Measurements from ENCODE around the gene DYNC2I2.
"Not testable (repeated sequence)": the region's sequence is repeated elsewhere in the genome, so short reads cannot be mapped to it uniquely, and the experiment has no call there.

DYNC2I2 gene

DNA sequence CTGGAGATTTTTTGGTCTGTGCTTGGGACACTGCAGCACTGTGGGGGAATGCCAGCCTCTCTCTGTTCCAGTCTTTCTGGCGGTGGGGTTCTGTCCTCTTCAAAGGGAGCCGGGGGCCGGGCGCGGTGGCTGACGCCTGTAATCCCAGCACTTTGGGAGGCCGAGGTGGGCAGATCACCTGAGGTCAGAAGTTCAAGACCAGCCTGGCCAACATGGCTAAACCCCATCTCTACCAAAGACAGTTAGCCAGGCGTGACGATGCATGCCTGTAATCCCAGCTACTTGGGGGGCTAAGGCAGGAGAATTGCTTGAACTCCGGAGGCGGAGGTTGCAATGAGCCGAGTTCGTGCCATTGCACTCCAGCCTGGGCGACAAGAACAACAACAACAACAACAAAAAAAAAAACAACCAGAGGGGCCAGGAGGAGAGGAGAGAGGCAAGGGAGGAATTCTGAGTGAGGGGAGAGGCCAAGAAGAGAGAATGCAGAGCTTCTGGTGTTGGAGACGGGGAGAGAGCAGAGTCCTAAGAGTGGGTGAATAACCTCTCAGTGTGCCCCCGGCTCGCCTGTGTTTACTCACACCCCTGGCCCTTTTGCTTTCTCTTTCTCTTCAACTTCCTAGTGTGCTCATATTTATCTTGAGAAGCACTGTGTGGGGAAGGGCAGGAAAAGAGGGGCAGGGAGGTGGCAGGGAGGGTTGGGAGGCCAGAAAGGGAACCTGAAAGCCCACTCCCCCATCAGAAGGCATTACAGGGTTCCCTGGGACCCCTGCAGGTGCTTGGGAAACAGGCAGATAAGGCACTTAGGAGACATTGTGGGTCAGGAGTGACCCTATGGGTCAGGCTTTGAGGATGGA, 29.2 kb upstream of the DYNC2I2 start:
- DNase-seq: peak; percentile 63

DNA sequence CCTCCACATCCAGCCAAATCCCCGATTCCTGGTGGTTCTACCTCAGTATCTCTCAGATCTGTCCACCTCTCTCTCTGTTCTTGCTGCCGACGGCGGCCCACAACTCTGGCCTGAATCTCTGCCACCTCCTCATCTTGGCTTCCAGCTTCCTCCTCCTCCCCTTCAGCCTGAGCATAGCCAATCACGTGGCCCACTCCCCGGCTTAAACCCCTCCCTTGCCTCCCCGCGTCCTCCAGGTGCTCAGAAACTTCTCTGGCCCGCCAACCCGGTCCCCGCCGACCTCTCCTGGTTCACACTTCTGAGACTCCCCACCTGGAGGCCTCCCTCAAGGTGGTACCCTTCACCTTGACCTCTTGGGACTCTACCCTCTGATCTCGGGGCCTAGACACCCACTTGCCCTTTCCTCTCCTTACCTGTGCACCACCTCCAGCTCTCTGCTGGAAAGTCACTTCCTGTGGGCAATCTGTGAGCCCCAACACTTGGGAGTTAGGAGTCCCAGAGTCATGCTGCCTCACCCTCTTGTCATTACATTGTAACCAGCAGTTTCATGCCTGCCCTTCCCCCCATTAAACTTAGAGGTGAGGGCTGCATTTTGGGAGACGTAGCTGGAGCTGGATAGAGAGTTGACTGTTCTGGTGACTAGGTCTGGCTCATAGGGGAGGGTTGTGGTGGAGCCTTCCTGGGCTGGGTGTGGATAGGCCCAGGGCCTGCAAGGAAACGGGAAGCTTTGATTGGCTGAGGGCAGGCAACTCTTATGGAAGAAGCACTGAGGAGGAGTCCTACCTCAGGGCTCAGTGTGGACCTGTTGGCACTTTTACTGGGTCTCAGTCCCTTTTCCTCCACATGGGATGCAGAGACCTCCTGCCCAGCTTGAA, 27.9 kb upstream of the DYNC2I2 start:
- DNase-seq: peak; percentile 81

- DNase-seq: no peak
These were observed 27.3 kb upstream of the DYNC2I2 start for GRCh38 chr9:128684065-128684324.

- peak; percentile 33 for DNase-seq
These were observed 26.9 kb upstream of the DYNC2I2 start for GRCh38 chr9:128683340-128684064.

- no peak for DNase-seq
These were observed 21.1 kb upstream of the DYNC2I2 start for GRCh38 chr9:128677794-128678193.

GRCh38 chr9:128675382-128675781, 18.7 kb upstream of the DYNC2I2 start:
- DNase-seq: no peak

DNA sequence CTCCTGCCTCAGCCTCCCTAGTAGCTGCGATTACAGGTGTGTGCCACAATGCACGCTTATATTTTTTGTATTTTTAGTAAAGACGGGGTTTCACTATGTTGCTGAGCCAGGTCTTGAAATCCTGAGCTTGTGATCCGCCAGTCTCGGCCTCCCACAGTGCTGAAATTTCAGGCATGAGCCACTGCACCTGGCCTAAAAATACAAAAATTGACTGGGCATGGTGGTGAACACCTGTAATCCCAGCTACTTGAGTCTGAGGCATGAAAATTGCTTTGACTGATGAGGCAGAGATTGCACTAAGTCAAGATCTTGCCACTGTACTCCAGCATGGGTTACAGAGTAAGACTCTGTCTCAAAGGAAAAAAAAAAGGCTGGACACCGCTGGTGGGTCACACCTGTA, 13.1 kb upstream of the DYNC2I2 start:
- DNase-seq: no peak

DNA sequence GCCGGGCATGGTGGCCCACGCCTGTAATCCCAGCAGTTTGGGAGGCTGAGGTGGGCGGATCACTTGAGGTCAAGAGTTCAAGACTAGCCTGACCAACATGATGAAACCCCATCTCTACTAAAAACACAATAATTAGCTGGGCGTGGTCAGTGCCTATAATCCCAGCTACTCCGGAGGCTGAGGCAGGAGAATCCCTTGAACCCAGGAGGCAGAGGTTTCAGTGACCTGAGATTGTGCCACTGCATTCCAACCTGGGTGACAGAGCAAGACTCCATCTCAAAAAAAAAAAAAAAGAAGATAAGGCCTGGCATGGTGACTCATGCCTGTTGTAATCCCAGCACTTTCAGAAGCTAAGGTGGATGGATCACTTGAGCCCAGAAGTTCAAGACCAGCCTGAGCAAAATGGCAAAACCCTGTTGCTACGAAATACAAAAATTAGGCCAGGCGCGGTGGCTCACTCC, 9.9 kb upstream of the DYNC2I2 start:
- not testable (repeated sequence) for DNase-seq

DNA sequence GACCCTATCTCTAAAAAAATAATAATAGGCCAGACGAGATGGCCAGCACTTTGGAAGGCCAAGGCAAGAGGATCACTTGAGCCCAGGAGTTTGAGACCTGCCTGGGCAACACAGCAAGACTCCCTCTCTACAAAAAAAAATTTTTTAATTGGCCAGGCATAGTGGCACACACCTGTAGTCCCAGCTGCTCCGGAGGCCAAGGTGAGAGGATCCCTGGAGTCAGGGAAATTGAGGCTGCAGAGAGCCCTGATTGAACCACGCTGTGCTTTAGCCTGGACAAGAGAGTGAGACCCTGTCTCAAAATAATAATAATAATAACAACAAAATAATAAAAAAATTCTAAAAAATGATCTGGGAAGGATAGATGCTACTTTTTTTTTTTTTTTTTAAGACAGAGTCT, 1.1 kb upstream of the DYNC2I2 start:
- DNase-seq: no peak

GRCh38 chr9:128657344-128657704, 677 bp upstream of the DYNC2I2 start:
- DNase-seq: no peak

GRCh38 chr9:128654481-128654880, 2.2 kb downstream of the DYNC2I2 start:
- no peak for DNase-seq

GRCh38 chr9:128653908-128654307, 2.7 kb downstream of the DYNC2I2 start:
- no peak for DNase-seq

DNA sequence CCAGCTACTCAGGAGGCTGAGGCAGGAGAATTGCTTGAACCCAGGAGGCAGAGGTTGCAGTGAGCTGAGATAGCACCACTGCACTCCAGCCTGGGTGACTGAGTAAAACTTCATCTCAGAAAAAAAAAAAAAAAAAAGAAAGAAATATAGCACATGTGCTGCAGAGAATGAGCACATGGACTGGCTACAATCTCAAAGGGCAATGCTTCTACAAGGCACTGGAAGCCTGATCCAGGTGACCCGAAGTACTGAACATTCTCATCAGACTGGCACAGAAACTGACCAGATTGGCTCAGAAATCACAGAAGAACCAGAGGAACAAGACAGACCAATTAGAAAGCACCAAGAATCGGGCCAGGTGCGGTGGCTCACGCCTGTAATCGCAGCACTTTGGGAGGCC, 4.8 kb downstream of the DYNC2I2 start:
- no peak for DNase-seq

GRCh38 chr9:128648206-128648605, 8.4 kb downstream of the DYNC2I2 start:
- peak; percentile 77 for DNase-seq

DNA sequence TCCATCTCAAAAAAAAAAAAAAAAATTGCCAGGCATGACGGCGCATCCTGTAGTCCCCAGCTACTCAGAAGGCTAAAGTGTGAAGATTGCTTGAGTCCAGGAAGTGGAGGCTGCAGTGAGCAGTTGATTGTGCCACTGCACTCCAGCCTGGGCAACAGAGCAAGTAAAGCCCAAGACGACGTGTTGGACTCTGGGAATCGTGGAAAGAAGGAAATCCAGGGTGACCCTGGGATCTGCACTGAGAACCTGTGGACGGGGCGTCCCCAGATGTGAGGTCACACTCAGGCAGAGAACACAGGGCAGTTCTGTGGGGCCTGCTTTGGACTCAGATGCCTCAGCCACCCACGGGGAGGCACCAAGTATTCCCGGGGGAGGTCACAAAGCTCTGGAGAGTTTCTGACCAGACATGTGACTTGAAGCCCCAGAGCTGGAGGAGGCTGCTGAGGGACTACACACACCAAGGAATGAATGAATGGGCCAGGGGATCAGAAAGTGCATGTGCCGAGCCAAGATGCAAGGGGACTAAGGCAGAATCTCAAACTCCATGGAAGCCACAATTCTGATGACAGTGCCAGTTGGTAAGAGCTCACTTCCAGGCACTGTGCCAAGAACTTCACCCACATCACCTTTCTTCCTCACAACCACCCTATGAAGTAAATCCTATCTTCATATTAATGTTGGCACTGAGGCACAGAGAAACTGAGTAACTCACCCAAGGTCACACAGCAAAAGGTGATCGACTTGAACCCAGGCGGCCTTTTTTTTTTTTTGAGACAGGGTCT, 12.9 kb downstream of the DYNC2I2 start:
- DNase-seq: no peak

GRCh38 chr9:128642675-128643245, 13.9 kb downstream of the DYNC2I2 start:
- no peak for DNase-seq

GRCh38 chr9:128640603-128641002, 16.0 kb downstream of the DYNC2I2 start:
- DNase-seq: no peak

DNA sequence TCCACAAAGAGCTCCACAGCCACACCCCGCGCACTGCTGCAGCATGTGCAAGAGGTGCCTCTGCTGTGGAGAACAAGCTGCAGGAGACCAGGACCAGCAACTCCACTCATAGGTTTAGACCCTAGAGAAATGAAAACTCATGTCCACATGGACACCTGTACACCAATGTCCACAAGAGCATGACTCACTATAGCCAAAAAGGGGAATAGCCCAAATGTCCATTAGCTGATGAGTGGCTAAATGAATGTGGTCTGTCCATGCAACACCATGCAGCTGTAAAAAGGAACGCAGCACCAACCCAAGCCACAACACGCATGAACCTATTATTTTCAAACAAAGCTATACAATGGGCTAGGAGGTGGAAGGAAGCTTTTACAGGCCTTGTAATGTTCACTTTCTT, 18.1 kb downstream of the DYNC2I2 start:
- no peak for DNase-seq

GRCh38 chr9:128637656-128638055, 19.0 kb downstream of the DYNC2I2 start:
- no peak for DNase-seq

DNA sequence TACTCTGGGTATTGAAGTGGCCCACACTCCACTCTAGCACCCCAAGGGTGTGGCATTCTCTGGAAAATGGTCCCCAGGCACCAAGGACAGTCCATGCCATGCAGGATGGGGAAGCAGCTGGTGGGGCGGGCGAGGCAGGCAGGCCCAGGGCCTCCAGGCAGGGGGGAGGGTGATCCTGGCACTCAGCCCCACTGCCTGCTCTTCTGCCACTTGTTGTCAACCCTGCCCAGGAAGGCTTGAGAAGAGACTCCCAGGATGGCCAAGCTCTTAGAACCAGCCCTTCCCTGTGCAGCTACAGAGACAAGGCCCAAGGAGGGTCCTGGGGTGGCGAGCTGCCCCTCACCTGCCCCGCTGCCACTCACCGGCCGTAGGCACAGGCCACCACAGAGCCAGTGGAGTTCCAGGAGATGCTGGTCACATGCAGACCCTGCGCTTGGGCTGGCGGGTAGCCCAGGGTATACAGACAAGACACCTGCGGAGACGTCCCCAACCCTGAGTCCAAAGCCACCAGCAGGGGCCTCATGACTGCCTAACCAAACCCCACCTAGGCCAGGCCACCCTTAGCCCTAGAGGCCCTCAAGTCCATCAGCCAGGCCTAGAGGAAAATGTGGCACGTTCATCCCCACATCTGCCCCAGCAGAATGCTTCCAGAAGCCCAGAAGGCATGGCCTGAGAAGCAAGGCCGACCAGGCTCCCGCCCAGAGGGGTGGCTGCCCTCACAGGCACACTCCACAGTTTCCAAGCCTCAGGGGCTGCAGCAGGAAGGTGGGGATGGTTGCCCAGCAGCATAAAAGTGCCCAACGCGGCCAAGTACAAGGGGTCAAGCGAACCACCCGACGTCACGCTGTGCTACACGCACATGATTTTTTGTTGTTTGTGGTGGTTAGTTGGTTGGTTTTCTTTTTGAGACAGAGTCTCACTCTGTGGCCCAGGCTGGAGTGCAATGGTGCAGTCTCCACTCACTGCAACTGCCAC, 19.8 kb downstream of the DYNC2I2 start:
- no peak for DNase-seq

DNA sequence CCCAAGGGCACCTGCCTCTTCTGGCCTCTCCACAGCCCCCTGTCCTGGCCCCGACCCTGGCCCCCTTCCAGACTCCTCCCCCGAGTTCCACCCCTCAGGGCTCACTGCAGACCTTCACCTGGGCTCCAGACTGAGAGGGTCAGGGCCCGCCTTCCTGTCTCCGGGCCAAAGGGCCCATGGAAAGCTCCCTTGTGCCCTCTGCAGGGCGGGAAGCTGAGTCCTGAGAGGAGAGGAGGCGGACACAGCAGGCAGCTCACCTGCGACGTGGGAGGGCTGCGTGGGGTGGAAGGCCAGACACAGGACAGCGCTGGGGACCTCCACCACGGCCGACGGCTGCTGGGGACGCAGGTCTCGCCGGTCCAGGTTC, 20.6 kb downstream of the DYNC2I2 start:
- DNase-seq: no peak
